Caco-2 (cell line): Measurements from ENCODE around the gene FLNA. TPM values are rescaled to one million over a fixed set of nuclear protein-coding genes. Genes with fewer than 3 reads are reported as not detected.
A peak's percentile ranks its signal among the peaks of the same experiment; 100 is the strongest.

Experiments
- BruUV-seq: library from RNA; stranded (reverse); fragments of 400-500 nt; replicated peaks from 2 replicates; lab custom pipeline; 2021; lab: Mats Ljungman, UMichigan
- CTCF ChIA-PET: fragments of 300-600 bp; sonication (Branson Sonifier 250); formaldehyde crosslinking; loops from one replicate; lab custom pipeline; 2022; ENCODE audit warnings: antibody characterized with exemption; lab: Charles Lee
- POLR2A ChIA-PET: fragments of 300-600 bp; sonication (Branson Sonifier 250); formaldehyde crosslinking; loops from one replicate; lab custom pipeline; 2022; ENCODE audit warnings: antibody characterized with exemption; lab: Charles Lee
- DNase-seq, 2 experiments: peaks; one replicate each; pipeline versions ENCODE4 v3.0.0 to v3.0.0-alpha.2; 2020 to 2022
- H3K27me3 ChIP-seq: replicated peaks from 2 replicates; pipeline ENCODE4 v1.6.0; 2011; ENCODE audit warnings: low read length; ENCODE audit not compliant: control insufficient read depth, insufficient read depth
- H3K36me3 ChIP-seq: 2 replicates; pipeline ENCODE4 v1.5.1; 2011; ENCODE audit warnings: low read length; ENCODE audit not compliant: control insufficient read depth, insufficient read depth
- H3K4me1 ChIP-seq: fragments of 250-450 bp; sonication (Bioruptor Pico); 2 replicates; pipeline ENCODE4 v1.5.1; 2020; ENCODE audit warnings: mild to moderate bottlenecking
- H3K4me3 ChIP-seq: 2 replicates; pipeline ENCODE4 v1.5.1; 2011; ENCODE audit warnings: low read depth, mild to moderate bottlenecking, control low read depth, low read length
- H3K9me3 ChIP-seq: fragments of 250-450 bp; sonication (Bioruptor Pico); 2 replicates; pipeline ENCODE4 v1.5.1; 2020; ENCODE audit warnings: mild to moderate bottlenecking, moderate library complexity
- H3K27ac Mint-ChIP-seq: one replicate; pipeline ENCODE4 v1.8.0; 2022; ENCODE audit warnings: mixed read lengths; ENCODE audit not compliant: unreplicated experiment
- H3K27me3 Mint-ChIP-seq: one replicate; pipeline ENCODE4 v1.8.0; 2022; ENCODE audit warnings: mixed read lengths; ENCODE audit not compliant: insufficient read depth, unreplicated experiment
- H3K36me3 Mint-ChIP-seq: one replicate; pipeline ENCODE4 v1.8.0; 2022; ENCODE audit warnings: mild to moderate bottlenecking, mixed read lengths; ENCODE audit not compliant: insufficient read depth, unreplicated experiment
- H3K4me1 Mint-ChIP-seq: one replicate; pipeline ENCODE4 v1.8.0; 2022; ENCODE audit warnings: low read depth, mixed read lengths; ENCODE audit not compliant: unreplicated experiment
- H3K4me3 Mint-ChIP-seq: one replicate; pipeline ENCODE4 v1.8.0; 2022; ENCODE audit warnings: mild to moderate bottlenecking, moderate library complexity, mixed read lengths; ENCODE audit not compliant: unreplicated experiment
- H3K9me3 Mint-ChIP-seq: one replicate; pipeline ENCODE4 v1.8.0; 2022; ENCODE audit warnings: mixed read lengths; ENCODE audit not compliant: unreplicated experiment
- intact Hi-C: fragments of 100-400 bp; cut with micrococcal nuclease; formaldehyde crosslinking; loops from one replicate; pipeline ENCODE4 v1.10.0; 2022; ENCODE audit not compliant: unreplicated experiment
- total RNA-seq: library from RNA; stranded (reverse); gene quantifications from 2 replicates; pipeline ENCODE4 v1.2.3, GENCODE V29; 2022
- TF ChIP-seq, protein P1 (sequence below), 2 experiments: fragments of 200-600 bp in 1 of 2; IDR thresholded peaks; 1 replicate in 1 of 2; 2 replicates in 1 of 2; pipeline versions ENCODE4 v1.5.1 to v1.8.0; 2011 to 2022; ENCODE audit warnings: antibody characterized with exemption in 1 of 2, control low read depth in 1 of 2, inconsistent platforms in 1 of 2, low read depth in 1 of 2, low read length in 1 of 2, mild to moderate bottlenecking in 1 of 2, moderate library complexity in 1 of 2; ENCODE audit not compliant: insufficient read depth in 1 of 2, severe bottlenecking in 1 of 2, unreplicated experiment in 1 of 2

Gene FLNA
- total RNA-seq, 1 experiment from 2014 or later: 546 TPM

DNA sequence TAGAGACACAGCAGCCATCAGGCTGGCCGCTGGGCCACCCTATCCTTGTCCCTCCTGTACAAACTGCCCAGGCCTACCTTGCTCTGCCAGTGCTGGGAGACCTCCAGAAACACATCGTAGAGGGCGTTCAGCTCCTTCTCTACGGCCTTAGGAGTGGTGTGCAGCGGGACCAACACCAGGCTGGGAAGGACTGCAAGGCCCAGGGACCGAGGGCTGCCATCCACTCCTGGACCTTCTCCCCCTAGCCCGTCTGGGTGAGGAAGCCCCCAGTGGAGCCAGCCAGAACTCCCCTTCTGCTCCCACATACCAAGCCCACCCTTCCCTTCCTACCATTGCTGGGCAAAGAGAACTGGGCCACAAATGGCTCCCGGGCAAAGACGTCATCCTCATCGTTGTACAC, 28.8 kb upstream of the FLNA start:
- POLR2A ChIA-PET: no interaction called here
- no peak for DNase-seq
- H3K9me3 ChIP-seq: no peaks in the 10 kb centered on the region
- no peak overlapping the region for H3K4me3 ChIP-seq
- Mint-ChIP-seq H3K9me3 (no peaks in the 10 kb centered on the region), H3K36me3 (peaks cover 57% of the 10 kb centered on the region), H3K4me3 (no peak overlapping the region), H3K27ac (no peak overlapping the region), H3K27me3 (no peaks in the 10 kb centered on the region), H3K4me1 (peaks cover 8% of the 10 kb centered on the region)
- TF ChIP-seq, protein P1, sequence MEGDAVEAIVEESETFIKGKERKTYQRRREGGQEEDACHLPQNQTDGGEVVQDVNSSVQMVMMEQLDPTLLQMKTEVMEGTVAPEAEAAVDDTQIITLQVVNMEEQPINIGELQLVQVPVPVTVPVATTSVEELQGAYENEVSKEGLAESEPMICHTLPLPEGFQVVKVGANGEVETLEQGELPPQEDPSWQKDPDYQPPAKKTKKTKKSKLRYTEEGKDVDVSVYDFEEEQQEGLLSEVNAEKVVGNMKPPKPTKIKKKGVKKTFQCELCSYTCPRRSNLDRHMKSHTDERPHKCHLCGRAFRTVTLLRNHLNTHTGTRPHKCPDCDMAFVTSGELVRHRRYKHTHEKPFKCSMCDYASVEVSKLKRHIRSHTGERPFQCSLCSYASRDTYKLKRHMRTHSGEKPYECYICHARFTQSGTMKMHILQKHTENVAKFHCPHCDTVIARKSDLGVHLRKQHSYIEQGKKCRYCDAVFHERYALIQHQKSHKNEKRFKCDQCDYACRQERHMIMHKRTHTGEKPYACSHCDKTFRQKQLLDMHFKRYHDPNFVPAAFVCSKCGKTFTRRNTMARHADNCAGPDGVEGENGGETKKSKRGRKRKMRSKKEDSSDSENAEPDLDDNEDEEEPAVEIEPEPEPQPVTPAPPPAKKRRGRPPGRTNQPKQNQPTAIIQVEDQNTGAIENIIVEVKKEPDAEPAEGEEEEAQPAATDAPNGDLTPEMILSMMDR (IDR thresholded peaks at IDR 0.05; ENCODE audit: insufficient read depth in 1 of 2, low read depth in 1 of 2, low read length in 1 of 2, severe bottlenecking in 1 of 2, unreplicated experiment in 1 of 2): no peak
- no TSS peak for BruUV-seq
- peaks cover 21% of the 10 kb centered on the region for H3K4me1 ChIP-seq
- no peaks in the 10 kb centered on the region for H3K27me3 ChIP-seq
- intact Hi-C loops: no loop called here
- H3K36me3 ChIP-seq: peaks cover 5% of the 10 kb centered on the region
- CTCF ChIA-PET: interaction anchor here (1.2 kb wide), 1 partner anchor 30 kb away, joined by 4 read pairs; no protein-coding TSS in a partner anchor

DNA sequence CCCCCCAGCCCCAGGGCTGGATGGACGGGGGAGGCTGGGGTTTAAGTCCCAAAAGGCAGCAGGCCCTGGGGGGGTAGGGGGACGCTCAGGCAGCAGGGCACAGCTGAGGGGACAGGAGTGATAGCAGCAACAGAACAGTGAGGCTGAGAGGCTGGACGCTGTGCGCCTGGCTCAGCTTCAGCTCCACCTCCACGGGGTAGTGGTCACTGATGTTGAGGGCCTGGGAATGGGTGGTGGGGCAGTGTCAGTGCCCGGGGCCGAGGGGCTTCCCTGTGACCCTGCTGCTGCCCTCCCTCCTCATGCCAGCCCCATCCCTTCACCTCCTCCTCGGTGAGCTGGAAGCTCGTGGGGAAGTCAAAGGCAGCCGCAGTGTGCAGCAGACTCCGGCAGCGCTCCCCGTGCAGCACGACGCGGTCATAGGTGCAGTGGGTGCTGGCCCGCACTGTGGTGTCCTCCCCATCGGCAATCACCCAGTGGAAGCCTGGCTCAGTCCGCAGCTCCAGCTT, 28.2 kb upstream of the FLNA start:
- Histone ChIP-seq H3K4me3 (no peak overlapping the region), H3K36me3 (peaks cover 5% of the 10 kb centered on the region), H3K9me3 (no peaks in the 10 kb centered on the region), H3K27me3 (no peaks in the 10 kb centered on the region), H3K4me1 (peaks cover 21% of the 10 kb centered on the region)
- no TSS peak for BruUV-seq
- Mint-ChIP-seq H3K9me3 (no peaks in the 10 kb centered on the region), H3K27me3 (no peaks in the 10 kb centered on the region), H3K4me1 (peaks cover 8% of the 10 kb centered on the region), H3K27ac (no peak overlapping the region), H3K36me3 (peaks cover 62% of the 10 kb centered on the region), H3K4me3 (no peak overlapping the region)
- ChIA-PET POLR2A (no interaction called here), CTCF (interaction anchor here (1.2 kb wide), 1 partner anchor 29 kb away, joined by 4 read pairs; no protein-coding TSS in a partner anchor)
- no peak for DNase-seq
- TF ChIP-seq, protein P1 (IDR thresholded peaks at IDR 0.05; ENCODE audit: insufficient read depth in 1 of 2, low read depth in 1 of 2, low read length in 1 of 2, severe bottlenecking in 1 of 2, unreplicated experiment in 1 of 2): no peak
- intact Hi-C loops: no loop called here

DNA sequence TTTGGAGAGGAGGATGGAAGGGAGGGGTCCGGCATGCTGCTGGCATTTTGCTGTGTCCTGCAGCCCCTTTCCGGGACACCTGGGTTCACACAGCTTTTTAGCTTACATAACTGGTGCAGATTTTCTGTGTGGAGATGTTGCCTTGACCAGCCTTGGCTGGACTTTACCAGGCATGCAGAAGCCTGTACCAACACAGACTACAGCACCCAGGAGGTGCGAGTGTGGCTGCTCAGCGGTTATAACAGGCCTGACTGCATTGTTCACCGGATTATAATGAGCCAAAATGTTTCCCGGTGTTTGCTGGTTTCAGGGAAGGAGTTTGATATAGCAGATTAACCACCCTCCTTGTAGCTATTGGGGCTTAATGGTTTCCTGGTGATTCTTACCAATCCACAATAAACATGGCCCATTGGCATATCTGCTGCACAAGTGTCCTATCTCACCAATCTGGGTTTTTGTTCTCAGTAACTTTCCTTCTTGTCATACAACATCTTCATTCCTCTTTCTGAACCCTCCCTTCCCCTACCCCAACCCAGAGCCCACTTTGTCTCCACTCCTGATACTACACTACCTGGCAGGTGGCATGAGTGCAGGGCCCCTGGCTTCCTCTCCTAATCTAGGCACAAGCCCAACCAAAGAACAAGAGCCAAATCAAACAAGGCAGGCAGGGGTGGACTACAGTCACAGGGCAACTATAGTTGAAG, 27.6 kb upstream of the FLNA start:
- Histone ChIP-seq H3K27me3 (no peaks in the 10 kb centered on the region), H3K36me3 (peaks cover 5% of the 10 kb centered on the region), H3K4me3 (no peak overlapping the region), H3K9me3 (no peaks in the 10 kb centered on the region), H3K4me1 (peaks cover 21% of the 10 kb centered on the region)
- BruUV-seq: no TSS peak
- Mint-ChIP-seq H3K27me3 (no peaks in the 10 kb centered on the region), H3K27ac (peak overlapping the region; percentile 90), H3K36me3 (peaks cover 63% of the 10 kb centered on the region), H3K4me1 (peaks cover 8% of the 10 kb centered on the region), H3K9me3 (no peaks in the 10 kb centered on the region), H3K4me3 (no peak overlapping the region)
- intact Hi-C loops: no loop called here
- ChIA-PET CTCF (interaction anchor here (1.2 kb wide), 1 partner anchor 29 kb away, joined by 4 read pairs; no protein-coding TSS in a partner anchor), POLR2A (no interaction called here)
- TF ChIP-seq, protein P1 (IDR thresholded peaks at IDR 0.05; ENCODE audit: insufficient read depth in 1 of 2, low read depth in 1 of 2, low read length in 1 of 2, severe bottlenecking in 1 of 2, unreplicated experiment in 1 of 2): no peak
- no peak for DNase-seq
